Activated CD4-positive, alpha-beta memory T cell treated with anti-CD3 and anti-CD28 coated beads for 36 hours (primary cell): ENCODE data around the gene SNUPN. TPM values are rescaled to one million over a fixed set of nuclear protein-coding genes. Genes with fewer than 3 reads are reported as not detected.

Experiments used
- CTCF ChIA-PET: fragments of 350-600 bp; sonication (Branson Sonifier 250); formaldehyde crosslinking; loops from one replicate; lab custom pipeline; 2021; ENCODE audit warnings: antibody characterized with exemption, inconsistent platforms; lab: Charles Lee
- POLR2A ChIA-PET: fragments of 350-600 bp; sonication (Branson Sonifier 250); formaldehyde crosslinking; loops from one replicate; lab custom pipeline; 2021; ENCODE audit warnings: antibody characterized with exemption; lab: Charles Lee
- DNase-seq: peaks from one replicate; pipeline ENCODE4 v3.0.0-alpha.2; 2020
- H3K27ac Mint-ChIP-seq: one replicate; pipeline ENCODE4 v1.8.0; 2021; ENCODE audit warnings: mixed read lengths
- H3K27me3 Mint-ChIP-seq: one replicate; pipeline ENCODE4 v1.8.0; 2021; ENCODE audit warnings: mixed read lengths
- H3K36me3 Mint-ChIP-seq: one replicate; pipeline ENCODE4 v1.8.0; 2021; ENCODE audit warnings: mixed read lengths
- H3K4me1 Mint-ChIP-seq: one replicate; pipeline ENCODE4 v1.8.0; 2021; ENCODE audit warnings: low read depth, mixed read lengths
- H3K4me3 Mint-ChIP-seq: one replicate; pipeline ENCODE4 v1.8.0; 2021; ENCODE audit warnings: mild to moderate bottlenecking, mixed read lengths
- H3K9me3 Mint-ChIP-seq: one replicate; pipeline ENCODE4 v1.8.0; 2021; ENCODE audit warnings: mixed read lengths
- intact Hi-C: fragments of 100-400 bp; cut with micrococcal nuclease; formaldehyde crosslinking; loops from one replicate; pipeline ENCODE4 v1.15.1; 2023
- total RNA-seq, 2 experiments: library from RNA; stranded (reverse); gene quantifications; one replicate each; pipeline ENCODE4 v1.2.3, GENCODE V29; 2021

SNUPN gene
- total RNA-seq, 2 experiments from 2014 or later, result 33.4 to 34.2 TPM

DNA sequence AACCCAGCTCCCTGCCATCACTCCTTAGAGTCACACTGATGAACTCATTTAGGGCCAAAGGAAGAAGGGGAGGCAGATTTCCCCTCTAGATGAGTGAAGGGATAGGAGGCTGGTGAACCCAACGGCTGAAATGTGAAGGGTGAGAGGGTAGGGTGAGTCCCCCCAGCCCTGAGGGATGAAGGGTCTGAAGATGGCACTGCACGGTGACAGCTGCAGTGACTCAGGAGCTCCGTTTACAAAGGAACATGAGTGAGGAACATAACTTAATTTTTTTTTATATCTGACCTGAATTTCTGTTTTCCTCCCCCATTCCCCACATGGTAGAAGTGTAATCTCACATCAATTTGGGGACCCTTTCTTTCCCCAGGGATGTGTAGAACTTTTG is 36.2 kb upstream of the SNUPN start:
- Mint-ChIP-seq H3K9me3 (no peaks in the 10 kb centered on the region), H3K4me3 (no peak overlapping the region), H3K27me3 (no peaks in the 10 kb centered on the region), H3K27ac (no peak overlapping the region), H3K36me3 (no peaks in the 10 kb centered on the region), H3K4me1 (no peaks in the 10 kb centered on the region)
- DNase-seq, result no peak
- CTCF ChIA-PET, result no interaction called here
- intact Hi-C loops, result no loop called here
- POLR2A ChIA-PET, result no interaction called here

DNA sequence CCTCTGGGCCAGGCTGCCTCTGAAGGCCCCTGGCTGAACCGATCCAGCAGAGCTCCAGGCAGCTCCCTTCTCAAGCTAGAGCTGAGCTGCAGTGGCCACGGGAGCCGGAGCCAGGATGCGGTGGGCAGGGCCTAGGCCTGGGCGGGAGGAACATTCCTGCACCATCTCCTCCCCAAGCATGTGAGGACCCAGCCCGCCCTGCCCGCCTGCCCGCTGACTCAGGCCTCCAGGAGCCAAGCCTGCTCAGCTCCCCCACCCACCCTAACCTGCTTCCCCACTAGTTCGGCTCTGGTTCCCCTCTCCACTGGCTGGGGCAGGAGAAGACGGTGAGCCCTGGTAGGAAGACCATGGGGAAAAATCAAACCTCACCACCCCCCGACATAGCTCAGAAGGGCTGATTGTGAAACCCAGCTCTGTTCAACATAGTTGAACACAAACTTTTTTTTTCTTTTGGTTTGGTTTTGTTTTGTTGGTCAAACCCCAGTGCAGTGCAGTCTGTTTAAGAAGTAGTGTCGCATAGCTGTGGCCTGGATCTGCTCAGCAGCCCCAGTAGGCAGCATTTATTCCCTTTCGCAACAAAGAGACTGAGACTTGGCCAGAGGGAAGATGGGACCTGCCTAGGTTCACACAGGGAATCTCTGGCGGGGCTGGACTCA is 35.7 kb upstream of the SNUPN start:
- H3K27me3 Mint-ChIP-seq, result no peaks in the 10 kb centered on the region
- no peaks in the 10 kb centered on the region for H3K36me3 Mint-ChIP-seq
- no peak overlapping the region for H3K4me3 Mint-ChIP-seq
- intact Hi-C loops, result no loop called here
- no peaks in the 10 kb centered on the region for H3K4me1 Mint-ChIP-seq
- H3K9me3 Mint-ChIP-seq, result no peaks in the 10 kb centered on the region
- no peak for DNase-seq
- H3K27ac Mint-ChIP-seq, result no peak overlapping the region
- ChIA-PET CTCF (no interaction called here), POLR2A (no interaction called here)

DNA sequence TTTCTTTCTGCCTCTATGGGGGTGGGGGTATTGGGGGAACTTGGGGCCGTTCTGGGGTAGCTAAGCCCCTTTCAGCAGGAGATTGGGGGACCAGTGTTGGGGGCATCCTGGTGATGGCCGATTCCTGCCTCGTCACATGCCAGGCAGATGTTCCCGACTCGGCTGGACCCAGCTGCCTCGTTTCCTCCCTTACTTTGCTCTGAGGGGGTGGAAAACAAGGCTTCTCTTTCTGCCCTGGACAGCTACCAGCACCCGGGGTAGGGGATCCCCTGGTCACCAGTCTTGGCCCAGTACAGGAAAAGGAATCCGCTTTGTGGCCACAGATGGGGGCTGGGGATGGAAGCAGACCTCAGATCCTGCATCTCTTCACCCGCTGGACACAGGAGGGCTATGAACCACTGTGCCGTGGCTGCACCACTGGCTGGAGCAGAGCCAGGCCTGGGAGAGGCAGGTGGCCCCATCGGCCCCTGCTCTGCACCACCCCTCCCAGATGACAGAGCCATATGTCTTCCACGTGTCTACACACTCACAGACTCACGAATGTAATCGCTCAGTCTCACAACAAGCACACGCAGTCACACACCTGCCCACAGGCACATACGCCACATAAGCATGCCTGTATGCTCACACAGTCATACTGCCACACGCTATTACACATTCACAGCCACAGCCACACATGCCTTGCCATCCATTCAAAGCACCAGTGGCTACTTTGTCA is 34.6 kb upstream of the SNUPN start:
- Mint-ChIP-seq H3K27ac (no peak overlapping the region), H3K36me3 (no peaks in the 10 kb centered on the region), H3K4me1 (no peaks in the 10 kb centered on the region), H3K9me3 (no peaks in the 10 kb centered on the region), H3K27me3 (no peaks in the 10 kb centered on the region), H3K4me3 (no peak overlapping the region)
- POLR2A ChIA-PET, result no interaction called here
- CTCF ChIA-PET, result no interaction called here
- intact Hi-C loops, result no loop called here
- DNase-seq, result no peak

DNA sequence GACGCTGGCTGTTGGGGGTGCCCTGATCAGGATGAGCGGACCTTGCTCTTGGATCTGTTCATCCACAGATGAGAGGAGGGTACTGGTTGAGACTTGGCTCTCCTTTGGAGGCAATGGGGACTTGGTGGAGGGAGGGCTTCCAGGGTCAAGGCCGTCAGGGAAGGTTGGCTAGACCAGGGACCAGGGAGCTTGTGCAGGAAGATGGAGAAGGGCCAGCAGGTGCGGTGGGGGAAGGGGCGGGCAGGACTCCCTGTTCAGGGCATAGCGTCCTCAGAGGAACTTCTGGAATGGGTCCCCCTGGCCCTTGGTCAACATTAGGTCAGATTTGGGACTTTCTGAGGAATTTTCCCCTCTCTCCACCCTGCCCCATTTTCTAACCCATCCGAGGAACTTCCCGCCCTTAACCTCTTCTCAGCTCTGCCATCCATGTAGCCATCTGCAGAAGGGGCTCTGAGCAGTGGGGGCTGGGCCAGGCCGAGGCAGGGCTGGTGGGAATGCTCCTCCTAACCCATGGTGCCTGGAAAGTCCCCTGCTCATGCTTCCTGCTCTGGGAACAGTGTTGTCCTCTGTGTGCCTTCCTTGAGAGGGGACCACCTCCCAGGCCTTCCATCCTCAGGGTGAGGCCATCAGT is 33.7 kb upstream of the SNUPN start:
- H3K9me3 Mint-ChIP-seq, result no peaks in the 10 kb centered on the region
- intact Hi-C loops, result no loop called here
- H3K36me3 Mint-ChIP-seq, result no peaks in the 10 kb centered on the region
- H3K4me3 Mint-ChIP-seq, result no peak overlapping the region
- ChIA-PET POLR2A (no interaction called here), CTCF (no interaction called here)
- no peaks in the 10 kb centered on the region for H3K27me3 Mint-ChIP-seq
- H3K4me1 Mint-ChIP-seq, result no peaks in the 10 kb centered on the region
- no peak for DNase-seq
- H3K27ac Mint-ChIP-seq, result no peak overlapping the region

DNA sequence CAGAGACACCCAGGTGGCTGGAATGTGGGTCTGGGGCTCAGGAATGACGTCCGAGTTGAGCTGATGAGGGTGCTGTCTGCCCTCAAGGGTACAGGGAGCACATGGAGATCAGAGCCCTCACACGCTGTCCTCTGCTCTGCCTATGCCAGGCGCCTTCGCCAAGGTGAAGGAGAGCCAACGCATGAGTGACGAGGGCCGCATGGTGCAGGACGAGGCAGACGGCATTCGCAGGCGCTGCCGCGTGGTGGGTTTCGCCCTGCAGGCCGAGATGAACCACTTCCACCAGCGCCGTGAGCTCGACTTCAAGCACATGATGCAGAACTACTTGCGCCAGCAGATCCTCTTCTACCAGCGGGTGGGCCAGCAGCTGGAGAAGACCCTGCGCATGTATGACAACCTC is 31.3 kb upstream of the SNUPN start:
- H3K27me3 Mint-ChIP-seq, result no peaks in the 10 kb centered on the region
- no peak overlapping the region for H3K27ac Mint-ChIP-seq
- POLR2A ChIA-PET, result no interaction called here
- no peaks in the 10 kb centered on the region for H3K36me3 Mint-ChIP-seq
- no peaks in the 10 kb centered on the region for H3K9me3 Mint-ChIP-seq
- intact Hi-C loops, result no loop called here
- no peak overlapping the region for H3K4me3 Mint-ChIP-seq
- no peak for DNase-seq
- H3K4me1 Mint-ChIP-seq, result peaks cover 6% of the 10 kb centered on the region
- CTCF ChIA-PET, result no interaction called here

DNA sequence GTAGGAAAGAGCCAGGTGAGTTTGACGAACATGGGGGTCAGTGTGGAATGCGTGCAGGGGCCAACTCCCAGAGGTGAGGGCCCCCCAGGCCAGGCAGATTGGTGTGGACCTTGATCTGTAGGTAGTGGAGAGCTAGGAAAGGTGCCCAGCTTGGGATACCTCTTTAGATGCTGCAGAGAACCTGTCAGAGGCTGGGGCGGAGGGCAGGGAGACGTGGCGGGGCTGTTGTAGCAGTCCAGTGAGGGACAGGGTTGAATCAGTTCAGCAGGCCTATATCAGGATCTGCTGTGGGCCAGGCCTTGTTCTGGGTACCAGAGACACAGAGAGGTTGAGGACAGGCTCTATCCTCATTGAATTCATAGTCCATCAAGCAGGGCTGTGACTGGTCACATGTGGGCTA is 30.8 kb upstream of the SNUPN start:
- no peak overlapping the region for H3K4me3 Mint-ChIP-seq
- intact Hi-C loops, result no loop called here
- H3K4me1 Mint-ChIP-seq, result peaks cover 11% of the 10 kb centered on the region
- ChIA-PET CTCF (no interaction called here), POLR2A (no interaction called here)
- DNase-seq, result no peak
- no peaks in the 10 kb centered on the region for H3K36me3 Mint-ChIP-seq
- H3K27ac Mint-ChIP-seq, result no peak overlapping the region
- H3K9me3 Mint-ChIP-seq, result no peaks in the 10 kb centered on the region
- no peaks in the 10 kb centered on the region for H3K27me3 Mint-ChIP-seq

DNA sequence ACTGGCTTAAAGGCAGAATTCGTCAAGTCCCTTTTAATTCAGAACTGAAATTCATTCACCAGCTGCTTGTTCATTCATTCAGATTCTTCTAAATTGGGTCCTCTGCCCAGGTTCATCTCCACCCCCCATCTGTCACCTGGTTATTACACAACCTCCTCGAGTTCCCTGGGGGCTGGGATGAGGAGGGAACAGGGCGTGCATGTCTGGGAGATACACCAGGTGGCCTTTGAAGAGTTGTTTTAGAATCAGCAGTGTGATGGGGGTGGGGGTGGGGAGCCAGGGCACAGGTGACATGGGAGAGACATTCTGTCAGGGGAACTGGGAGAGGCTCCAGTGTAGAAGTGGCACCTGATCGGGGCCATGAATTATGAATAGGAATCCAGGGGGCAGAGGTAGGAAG is 30.4 kb upstream of the SNUPN start:
- Mint-ChIP-seq H3K4me3 (no peak overlapping the region), H3K27me3 (no peaks in the 10 kb centered on the region), H3K4me1 (peaks cover 15% of the 10 kb centered on the region), H3K27ac (no peak overlapping the region), H3K9me3 (no peaks in the 10 kb centered on the region), H3K36me3 (no peaks in the 10 kb centered on the region)
- no peak for DNase-seq
- ChIA-PET POLR2A (no interaction called here), CTCF (no interaction called here)
- intact Hi-C loops, result no loop called here

DNA sequence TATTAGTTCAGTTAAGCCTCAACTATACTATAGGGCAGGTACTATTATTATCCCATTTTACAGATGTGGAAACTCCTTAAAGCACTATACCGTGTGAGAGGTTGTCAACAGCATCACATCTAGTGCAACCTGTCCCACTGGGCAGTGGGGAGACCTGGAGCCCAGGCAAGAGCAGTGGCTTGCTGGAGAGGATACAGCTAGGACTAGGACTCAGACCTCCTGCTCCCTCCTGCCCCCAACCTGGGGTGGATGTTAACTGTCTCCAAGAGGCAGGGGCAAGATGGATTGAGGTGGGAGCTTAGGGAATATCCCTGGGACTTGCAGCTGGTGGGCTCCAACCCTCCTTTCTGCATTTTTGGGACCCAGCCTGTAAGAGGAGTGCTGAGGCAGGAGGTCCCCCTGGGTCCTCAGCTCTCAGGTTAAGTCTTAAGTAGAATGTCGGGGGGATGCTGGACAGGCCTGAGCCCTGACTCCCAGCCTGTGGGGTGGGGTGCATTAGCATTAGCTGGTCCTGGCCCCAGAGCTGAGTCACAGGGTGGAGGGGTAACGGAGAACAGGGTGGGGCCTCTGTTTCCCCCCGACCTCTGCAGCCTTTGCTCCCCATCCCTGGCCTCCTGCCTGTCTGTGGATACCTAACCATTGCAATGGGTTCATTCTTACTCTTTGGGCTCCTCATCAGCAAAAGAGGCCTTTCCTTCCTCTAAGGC is 28.8 kb upstream of the SNUPN start:
- POLR2A ChIA-PET, result no interaction called here

DNA sequence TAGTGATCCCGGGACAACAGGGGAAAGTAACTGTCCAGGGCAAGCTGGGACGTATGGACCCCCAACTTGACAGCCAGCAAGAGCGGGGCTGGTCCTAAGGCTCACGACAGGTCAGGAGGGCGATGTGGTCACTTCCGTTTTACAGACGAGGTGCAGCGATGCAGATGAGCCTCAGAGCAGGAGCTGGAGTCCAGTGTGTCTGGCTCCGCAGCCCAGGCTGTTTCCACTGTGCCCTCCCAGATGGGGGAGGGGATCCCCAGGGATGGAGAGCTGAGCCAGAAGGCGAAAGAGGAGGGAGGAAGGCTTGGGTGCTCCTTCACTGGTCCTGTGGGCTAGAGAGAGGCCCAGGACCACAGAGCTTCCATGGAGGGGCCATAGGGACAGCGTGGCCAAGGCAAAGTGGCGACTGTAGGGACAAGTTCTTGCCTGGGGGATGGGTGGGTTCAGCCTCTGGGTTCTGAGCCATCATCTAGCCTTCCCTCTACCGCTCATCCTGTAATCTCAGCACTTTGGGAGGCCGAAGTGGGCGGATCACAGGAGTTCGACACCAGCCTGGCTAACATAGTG is 27.9 kb upstream of the SNUPN start:
- DNase-seq, result no peak
- H3K4me3 Mint-ChIP-seq, result no peak overlapping the region
- H3K9me3 Mint-ChIP-seq, result no peaks in the 10 kb centered on the region
- peaks cover 37% of the 10 kb centered on the region for H3K4me1 Mint-ChIP-seq
- intact Hi-C loops, result no loop called here
- ChIA-PET CTCF (no interaction called here), POLR2A (interaction anchor here (0.6 to 1.5 kb wide), 2 partner anchors 13 to 57 kb away, joined by 3 to 5 read pairs; partner anchors contain the start of gene IMP3)
- H3K27me3 Mint-ChIP-seq, result no peaks in the 10 kb centered on the region
- no peaks in the 10 kb centered on the region for H3K36me3 Mint-ChIP-seq
- no peak overlapping the region for H3K27ac Mint-ChIP-seq

More for the DNA sequence above, 28.8 kb upstream of the SNUPN start:
- no peak for DNase-seq
- no peaks in the 10 kb centered on the region for H3K27me3 Mint-ChIP-seq
- H3K36me3 Mint-ChIP-seq, result no peaks in the 10 kb centered on the region
- H3K4me1 Mint-ChIP-seq, result peaks cover 30% of the 10 kb centered on the region
- H3K4me3 Mint-ChIP-seq, result no peak overlapping the region
- CTCF ChIA-PET, result no interaction called here
- H3K27ac Mint-ChIP-seq, result no peak overlapping the region
- intact Hi-C loops, result no loop called here
- no peaks in the 10 kb centered on the region for H3K9me3 Mint-ChIP-seq

DNA sequence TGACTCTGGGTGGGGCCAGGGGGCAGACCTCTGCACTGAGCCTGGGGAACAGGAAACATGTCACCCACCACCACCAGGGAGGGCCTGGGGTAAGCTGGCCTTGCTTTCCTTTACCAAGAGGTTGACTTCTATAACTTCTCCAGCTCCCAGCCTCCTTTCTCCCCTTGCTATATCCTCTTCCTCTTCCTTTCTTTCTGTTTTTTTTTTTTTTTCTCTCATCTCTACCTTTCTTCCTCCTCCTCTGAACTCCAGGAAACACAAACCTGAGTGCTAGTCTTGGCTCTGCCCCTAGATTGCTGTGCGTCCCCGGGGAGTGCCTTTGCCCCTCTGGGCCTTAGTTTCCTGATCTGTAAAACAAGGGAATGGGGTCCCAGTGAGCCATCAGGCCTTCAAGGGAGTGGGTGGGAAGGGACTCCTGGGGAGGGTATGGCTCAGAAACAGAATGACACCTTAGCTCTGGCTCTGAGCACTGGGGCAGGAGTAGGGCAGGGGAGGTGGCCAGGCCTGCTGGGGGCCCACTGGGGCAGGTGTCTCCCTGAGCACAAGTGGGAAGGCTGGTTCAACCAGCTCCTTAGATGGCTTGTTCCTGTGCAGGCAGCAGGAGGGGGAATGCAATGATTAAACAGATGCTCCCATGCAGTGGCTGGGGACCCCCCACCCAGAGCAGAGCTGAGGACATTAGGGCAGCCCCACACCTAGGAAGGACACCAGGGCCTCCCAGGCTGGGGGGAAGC is 26.5 kb upstream of the SNUPN start:
- no peaks in the 10 kb centered on the region for H3K9me3 Mint-ChIP-seq
- no peaks in the 10 kb centered on the region for H3K36me3 Mint-ChIP-seq
- no peaks in the 10 kb centered on the region for H3K27me3 Mint-ChIP-seq
- ChIA-PET POLR2A (interaction anchor here (1.5 kb wide), 1 partner anchor 12 kb away, joined by 3 read pairs; the partner anchor contains the start of gene IMP3), CTCF (interaction anchor here (1.5 kb wide), 1 partner anchor 11 kb away, joined by 5 read pairs; no protein-coding TSS in a partner anchor)
- DNase-seq, result peak; percentile 17
- intact Hi-C loops, result no loop called here
- no peak overlapping the region for H3K4me3 Mint-ChIP-seq
- peaks cover 38% of the 10 kb centered on the region for H3K4me1 Mint-ChIP-seq
- no peak overlapping the region for H3K27ac Mint-ChIP-seq

DNA sequence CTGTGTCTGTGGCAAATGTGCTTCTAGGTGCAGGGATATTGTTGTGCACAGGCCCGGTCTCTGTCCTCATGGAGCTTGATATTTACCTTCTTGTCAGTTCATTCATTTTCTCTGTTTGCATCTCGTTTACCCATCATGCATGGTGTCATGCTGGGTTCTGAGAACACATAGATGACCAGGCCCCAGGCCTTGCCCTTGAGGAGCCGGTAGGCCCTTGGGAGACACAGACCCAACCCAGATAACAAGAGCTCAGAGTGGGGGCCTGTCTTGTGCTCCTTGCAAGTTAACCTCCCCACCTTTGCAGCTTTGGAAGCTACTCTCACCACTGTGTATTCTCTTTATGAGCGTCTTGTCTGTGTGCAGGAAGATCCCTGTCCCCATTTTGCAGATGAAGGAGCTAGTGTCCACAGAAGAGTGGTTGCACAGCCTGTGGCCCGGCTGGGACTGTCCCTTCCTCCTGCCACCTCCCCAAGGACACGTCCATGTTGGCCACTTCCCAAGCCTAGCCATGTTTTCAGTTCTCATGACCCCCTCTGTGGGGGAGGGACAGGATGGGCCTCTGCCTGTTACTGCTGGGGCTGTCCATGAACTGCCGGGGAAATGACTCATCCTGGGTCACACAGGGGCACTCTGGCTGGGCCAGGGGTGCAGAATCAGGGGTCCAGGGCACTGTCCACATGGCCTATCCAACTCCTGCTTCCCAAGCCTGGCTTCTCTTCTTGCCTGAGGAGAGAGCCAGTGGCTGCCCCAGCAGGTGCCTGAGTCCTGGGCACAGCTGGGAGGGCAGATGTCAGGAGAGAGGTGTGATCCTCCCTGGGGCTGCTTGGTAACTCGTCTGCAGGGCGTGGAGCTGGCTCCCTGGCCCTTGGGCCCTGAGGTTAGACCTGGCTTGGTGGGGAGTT is 25.6 kb upstream of the SNUPN start:
- intact Hi-C loops, result no loop called here
- ChIA-PET CTCF (interaction anchor here (1.5 kb wide), 1 partner anchor 10 kb away, joined by 5 read pairs; no protein-coding TSS in a partner anchor), POLR2A (no interaction called here)
- no peaks in the 10 kb centered on the region for H3K27me3 Mint-ChIP-seq
- no peaks in the 10 kb centered on the region for H3K36me3 Mint-ChIP-seq
- DNase-seq, result peak; percentile 18
- H3K9me3 Mint-ChIP-seq, result no peaks in the 10 kb centered on the region
- H3K27ac Mint-ChIP-seq, result peak overlapping the region; percentile 23
- H3K4me3 Mint-ChIP-seq, result no peak overlapping the region
- H3K4me1 Mint-ChIP-seq, result peaks cover 44% of the 10 kb centered on the region
